GM19193 (cell line): Measurements from ENCODE around the gene ARHGAP28.

Experiments
- POLR2A ChIP-seq: IDR thresholded peaks from 4 replicates; pipeline ENCODE4 v1.6.1; 2011; ENCODE audit not compliant: insufficient read depth, insufficient read length; ENCODE audit errors: extremely low read depth

ARHGAP28 gene

GRCh38 chr18:6865251-6865650 is 135.7 kb downstream of the ARHGAP28 start:
- no peak for TF ChIP-seq POLR2A

DNA sequence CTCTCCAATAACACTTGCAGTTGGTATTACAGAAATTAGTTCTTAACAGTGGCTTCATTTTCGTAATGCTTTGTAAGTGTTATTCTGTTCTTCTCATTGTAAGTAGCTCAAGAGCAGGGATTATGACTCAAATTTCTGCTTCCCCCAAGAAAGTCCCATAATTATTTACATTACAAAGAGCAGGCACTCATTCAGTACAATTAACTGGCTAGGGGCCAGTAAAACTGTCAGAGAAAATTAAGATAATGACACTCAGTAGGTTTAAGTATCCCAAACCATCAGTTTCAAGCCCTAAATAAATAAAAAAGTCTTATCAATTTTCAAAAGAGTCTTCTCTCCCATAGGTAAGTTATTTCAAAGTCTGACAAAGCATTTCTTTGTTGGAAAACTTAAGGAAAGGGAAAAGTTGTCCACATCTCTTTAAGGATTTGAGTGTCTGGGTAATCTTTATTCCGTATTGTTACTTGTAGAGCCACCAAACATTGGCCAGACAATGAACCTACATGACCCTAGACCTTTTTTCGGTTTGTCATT is 137.1 kb downstream of the ARHGAP28 start:
- no peak for TF ChIP-seq POLR2A

- no peak for TF ChIP-seq POLR2A
These were observed 138.5 kb downstream of the ARHGAP28 start for GRCh38 chr18:6868033-6868432.

DNA sequence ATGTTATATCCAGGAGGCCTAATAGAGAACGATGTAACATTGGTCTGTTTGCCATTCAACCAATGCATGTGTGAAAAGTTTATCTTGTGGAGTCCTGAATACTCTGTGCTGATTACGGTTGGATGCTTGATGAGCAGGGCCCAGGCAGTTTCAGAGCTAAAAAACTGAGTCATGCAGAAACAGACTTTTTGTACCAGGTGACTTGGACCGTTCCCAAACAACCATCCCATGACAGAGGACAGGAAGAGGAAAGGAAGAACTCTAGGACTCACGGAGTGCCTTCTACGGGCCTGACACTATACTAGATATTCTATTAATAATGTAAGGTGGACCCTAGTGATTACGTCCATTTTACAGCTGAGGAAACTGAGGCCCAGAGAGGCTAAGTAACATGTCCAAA is 142.1 kb downstream of the ARHGAP28 start:
- no peak for TF ChIP-seq POLR2A

- TF ChIP-seq POLR2A = no peak
These were observed 143.7 kb downstream of the ARHGAP28 start for GRCh38 chr18:6873040-6873751.

DNA sequence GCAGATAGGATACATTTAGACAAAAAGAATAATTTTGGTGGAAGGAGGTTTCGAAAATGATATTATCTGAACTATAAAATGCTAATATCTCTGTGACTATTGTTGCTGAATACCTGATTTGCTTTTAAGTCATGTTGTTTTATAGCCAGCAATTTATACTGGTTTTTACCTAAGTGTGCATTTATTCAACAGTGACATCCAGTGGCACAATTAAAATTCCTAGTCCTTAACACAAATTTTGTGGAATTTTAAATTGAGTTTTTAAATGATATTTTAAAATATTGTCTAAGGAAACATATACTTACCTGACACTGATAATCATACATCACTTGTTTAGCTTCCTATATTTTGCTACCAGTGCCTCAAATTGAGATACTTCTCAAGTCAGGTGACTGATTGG is 144.8 kb downstream of the ARHGAP28 start:
- TF ChIP-seq POLR2A = no peak

GRCh38 chr18:6875749-6876148 is 146.2 kb downstream of the ARHGAP28 start:
- no peak for TF ChIP-seq POLR2A

- TF ChIP-seq POLR2A = no peak
These were observed 147.1 kb downstream of the ARHGAP28 start for GRCh38 chr18:6876641-6877041.

GRCh38 chr18:6877288-6877687 is 147.8 kb downstream of the ARHGAP28 start:
- TF ChIP-seq POLR2A = no peak

- no peak for TF ChIP-seq POLR2A
These were observed 149.2 kb downstream of the ARHGAP28 start for GRCh38 chr18:6878556-6879297.

- no peak for TF ChIP-seq POLR2A
These were observed 150.1 kb downstream of the ARHGAP28 start for GRCh38 chr18:6879508-6880195.

DNA sequence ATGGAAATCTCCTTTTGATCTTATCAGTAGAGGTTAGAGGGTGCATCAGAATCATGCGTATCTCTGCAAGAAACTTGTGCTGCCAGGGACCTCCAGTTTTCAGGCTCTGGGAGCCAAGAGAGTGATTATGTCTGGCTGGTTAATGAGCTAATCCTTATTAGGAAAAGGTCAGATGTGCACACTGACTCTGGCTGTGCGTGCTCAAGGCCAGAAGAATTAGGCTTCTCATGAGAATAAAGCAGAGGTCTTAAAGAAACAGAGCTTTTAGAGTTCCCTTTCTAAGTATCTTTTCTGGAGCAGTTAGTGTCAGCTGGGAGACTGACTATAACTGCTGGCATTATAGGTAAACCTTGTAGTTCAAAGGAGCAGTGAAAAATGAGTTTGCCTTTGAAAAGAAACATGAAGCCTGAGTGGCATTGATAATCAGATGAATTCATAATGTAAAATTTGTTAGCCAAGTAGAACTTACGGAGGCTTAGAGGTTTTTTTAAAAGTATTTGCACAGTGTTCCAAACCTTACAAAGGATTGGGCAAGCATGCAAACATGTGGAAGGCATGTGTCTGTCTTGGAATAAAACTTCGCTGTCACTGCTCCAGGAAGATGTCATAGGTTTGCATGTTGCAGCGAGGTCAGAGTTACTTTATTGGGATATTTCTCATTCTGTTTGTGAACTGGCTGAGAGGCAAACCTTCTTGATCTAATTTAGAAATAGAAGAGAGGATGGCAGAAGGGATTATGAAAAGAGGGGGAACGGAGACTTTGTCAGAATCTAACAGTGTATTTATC is 151.7 kb downstream of the ARHGAP28 start:
- TF ChIP-seq POLR2A = no peak

DNA sequence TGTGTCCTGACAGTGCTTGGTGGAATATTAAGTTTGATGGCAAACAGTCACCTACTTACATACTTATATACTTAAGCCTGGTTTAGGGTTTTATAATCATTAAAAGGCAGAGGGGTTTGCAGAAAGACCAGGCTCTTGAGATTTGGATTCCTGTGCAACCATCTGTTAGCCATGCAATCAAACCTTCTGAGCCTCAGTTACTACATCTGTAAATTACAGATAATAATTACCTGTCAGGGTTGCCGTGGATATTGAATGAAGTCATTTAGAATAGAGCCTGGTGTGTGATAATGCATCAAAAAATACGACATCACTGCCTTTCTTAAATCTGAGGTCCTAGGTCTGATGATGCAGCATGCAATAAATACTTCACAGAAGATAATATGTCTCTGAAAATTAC is 152.9 kb downstream of the ARHGAP28 start:
- TF ChIP-seq POLR2A = no peak

GRCh38 chr18:6885006-6885481 is 155.5 kb downstream of the ARHGAP28 start:
- TF ChIP-seq POLR2A = no peak
